GM12878 (cell line): ENCODE data around the gene TRIM7.

Source experiments
- EED ChIP-seq: sonication (generic); IDR thresholded peaks from 2 replicates; pipeline ENCODE4 v1.6.1; 2016; ENCODE audit warnings: antibody characterized with exemption, low read depth
- EGR1 ChIP-seq, 2 experiments: IDR thresholded peaks; 1 replicate in 1 of 2; 2 replicates in 1 of 2; pipeline ENCODE4 v1.6.1; 2011 to 2012; ENCODE audit warnings: low read depth in 2 of 2, low read length in 2 of 2, borderline replicate concordance in 1 of 2, mild to moderate bottlenecking in 1 of 2, moderate library complexity in 1 of 2
- EP300 ChIP-seq, 2 experiments: fragments of 150-350 bp in 1 of 2; IDR thresholded peaks; 2 replicates each; pipeline ENCODE4 v1.6.1; 2011 to 2012; ENCODE audit warnings: low read depth in 2 of 2, low read length in 2 of 2, borderline replicate concordance in 1 of 2, improper control_type of control experiment in 1 of 2, inconsistent platforms in 1 of 2; ENCODE audit not compliant: control insufficient read depth in 1 of 2
- JUNB ChIP-seq: IDR thresholded peaks from 2 replicates; pipeline ENCODE4 v1.6.1; 2016; ENCODE audit warnings: antibody characterized with exemption, mild to moderate bottlenecking
- NR2C1 ChIP-seq: fragments of 450-650 bp; IDR thresholded peaks from 2 replicates; pipeline ENCODE4 v1.6.1; 2017; ENCODE audit warnings: antibody characterized with exemption, mild to moderate bottlenecking, moderate library complexity
- PAX5 ChIP-seq: IDR thresholded peaks from 2 replicates; pipeline ENCODE4 v1.6.1; 2011; ENCODE audit warnings: low read depth, low read length, borderline replicate concordance
- POLR2A ChIP-seq: IDR thresholded peaks from 2 replicates; pipeline ENCODE4 v1.6.1; 2011; ENCODE audit warnings: low read depth, mild to moderate bottlenecking, low read length
- SIN3A ChIP-seq: IDR thresholded peaks from 2 replicates; pipeline ENCODE4 v1.6.1; 2012; ENCODE audit warnings: low read depth, low read length, improper control_type of control experiment
- SMAD1 ChIP-seq: fragments of 450-650 bp; IDR thresholded peaks from 2 replicates; pipeline ENCODE4 v1.6.1; 2018; ENCODE audit warnings: mild to moderate bottlenecking, low read depth; ENCODE audit not compliant: partially characterized antibody
- TF ChIP-seq, protein P1 (sequence below): fragments of 450-650 bp; formaldehyde crosslinking; IDR thresholded peaks from 2 replicates; pipeline ENCODE4 v1.5.0; 2022; ENCODE audit warnings: mild to moderate bottlenecking, missing genetic modification characterization
- TF ChIP-seq, protein P2 (sequence below), 3 experiments: IDR thresholded peaks in 2 of 3; conservative IDR thresholded peaks in 1 of 3; 2 replicates each; pipeline ENCODE4 v1.5.1; 2011; ENCODE audit warnings: low read depth in 3 of 3, low read length in 3 of 3, mild to moderate bottlenecking in 3 of 3, control low read depth in 2 of 3, moderate library complexity in 2 of 3, inconsistent platforms in 1 of 3, mixed read lengths in 1 of 3; ENCODE audit not compliant: control insufficient read depth in 2 of 3, insufficient read depth in 1 of 3; ENCODE audit errors: extremely low read depth in 1 of 3
- TF ChIP-seq, protein P3 (sequence below): fragments of 450-650 bp; IDR thresholded peaks from 2 replicates; pipeline ENCODE4 v1.6.1; 2017; ENCODE audit warnings: mild to moderate bottlenecking

DNA sequence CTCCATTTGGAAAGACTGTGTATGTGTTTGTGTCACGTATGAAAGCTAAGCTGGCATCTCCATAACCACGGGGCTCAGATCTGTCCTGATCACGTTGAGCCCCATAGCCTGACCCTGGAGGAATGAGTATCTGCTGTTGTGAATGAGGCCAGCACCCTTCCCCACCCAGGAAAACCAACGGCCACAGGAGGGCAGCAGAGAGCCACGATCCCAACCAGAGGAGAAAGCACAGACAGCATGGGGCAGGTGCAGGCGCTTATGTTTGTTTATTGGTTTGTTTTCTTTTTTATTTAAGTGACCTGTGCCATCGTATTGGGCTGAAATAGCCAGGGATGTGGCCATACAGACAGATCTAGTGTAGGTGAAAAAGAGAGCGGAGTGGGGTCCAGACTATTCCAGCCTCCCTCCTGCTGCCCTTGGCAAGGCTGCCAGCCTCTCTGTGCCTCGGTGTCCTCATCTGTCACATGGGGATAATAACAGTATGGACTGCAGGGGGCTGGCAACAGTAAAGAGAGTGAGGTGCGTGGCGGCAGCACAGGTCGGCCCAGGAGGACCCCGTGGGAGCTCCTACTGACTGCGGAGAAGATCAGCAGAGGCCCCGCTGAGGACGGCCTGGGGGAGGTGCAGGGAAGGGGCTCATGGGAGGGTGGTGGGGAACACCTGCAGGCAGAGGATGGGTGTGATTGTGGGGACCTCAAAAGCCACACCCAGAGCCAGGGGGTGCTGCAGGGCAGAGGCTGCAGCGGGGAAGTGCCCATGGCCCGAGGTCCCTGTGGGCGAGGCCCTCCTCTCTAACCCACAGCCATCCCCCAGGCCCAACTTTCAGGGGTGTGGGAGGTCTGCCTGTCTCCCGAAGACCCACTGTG, 45.5 kb downstream of the TRIM7 start:
- TF ChIP-seq, protein P1, sequence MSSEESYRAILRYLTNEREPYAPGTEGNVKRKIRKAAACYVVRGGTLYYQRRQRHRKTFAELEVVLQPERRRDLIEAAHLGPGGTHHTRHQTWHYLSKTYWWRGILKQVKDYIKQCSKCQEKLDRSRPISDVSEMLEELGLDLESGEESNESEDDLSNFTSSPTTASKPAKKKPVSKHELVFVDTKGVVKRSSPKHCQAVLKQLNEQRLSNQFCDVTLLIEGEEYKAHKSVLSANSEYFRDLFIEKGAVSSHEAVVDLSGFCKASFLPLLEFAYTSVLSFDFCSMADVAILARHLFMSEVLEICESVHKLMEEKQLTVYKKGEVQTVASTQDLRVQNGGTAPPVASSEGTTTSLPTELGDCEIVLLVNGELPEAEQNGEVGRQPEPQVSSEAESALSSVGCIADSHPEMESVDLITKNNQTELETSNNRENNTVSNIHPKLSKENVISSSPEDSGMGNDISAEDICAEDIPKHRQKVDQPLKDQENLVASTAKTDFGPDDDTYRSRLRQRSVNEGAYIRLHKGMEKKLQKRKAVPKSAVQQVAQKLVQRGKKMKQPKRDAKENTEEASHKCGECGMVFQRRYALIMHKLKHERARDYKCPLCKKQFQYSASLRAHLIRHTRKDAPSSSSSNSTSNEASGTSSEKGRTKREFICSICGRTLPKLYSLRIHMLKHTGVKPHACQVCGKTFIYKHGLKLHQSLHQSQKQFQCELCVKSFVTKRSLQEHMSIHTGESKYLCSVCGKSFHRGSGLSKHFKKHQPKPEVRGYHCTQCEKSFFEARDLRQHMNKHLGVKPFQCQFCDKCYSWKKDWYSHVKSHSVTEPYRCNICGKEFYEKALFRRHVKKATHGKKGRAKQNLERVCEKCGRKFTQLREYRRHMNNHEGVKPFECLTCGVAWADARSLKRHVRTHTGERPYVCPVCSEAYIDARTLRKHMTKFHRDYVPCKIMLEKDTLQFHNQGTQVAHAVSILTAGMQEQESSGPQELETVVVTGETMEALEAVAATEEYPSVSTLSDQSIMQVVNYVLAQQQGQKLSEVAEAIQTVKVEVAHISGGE (CRISPR knock-in tag), result no peak
- TF ChIP-seq EGR1 (IDR thresholded peaks at IDR 0.05; ENCODE audit: borderline replicate concordance in 1 of 2, low read depth in 2 of 2, low read length in 2 of 2) (no peak), EED (no peak), POLR2A (no peak), JUNB (no peak), NR2C1 (no peak), PAX5 (no peak), EP300 (IDR thresholded peaks at IDR 0.05; ENCODE audit: borderline replicate concordance in 1 of 2, control insufficient read depth in 1 of 2, low read depth in 2 of 2, low read length in 2 of 2) (no peak), SMAD1 (no peak), SIN3A (0 out of 2 replicates have a peak, but pooled peaks have one; percentile 23)
- TF ChIP-seq, protein P2, sequence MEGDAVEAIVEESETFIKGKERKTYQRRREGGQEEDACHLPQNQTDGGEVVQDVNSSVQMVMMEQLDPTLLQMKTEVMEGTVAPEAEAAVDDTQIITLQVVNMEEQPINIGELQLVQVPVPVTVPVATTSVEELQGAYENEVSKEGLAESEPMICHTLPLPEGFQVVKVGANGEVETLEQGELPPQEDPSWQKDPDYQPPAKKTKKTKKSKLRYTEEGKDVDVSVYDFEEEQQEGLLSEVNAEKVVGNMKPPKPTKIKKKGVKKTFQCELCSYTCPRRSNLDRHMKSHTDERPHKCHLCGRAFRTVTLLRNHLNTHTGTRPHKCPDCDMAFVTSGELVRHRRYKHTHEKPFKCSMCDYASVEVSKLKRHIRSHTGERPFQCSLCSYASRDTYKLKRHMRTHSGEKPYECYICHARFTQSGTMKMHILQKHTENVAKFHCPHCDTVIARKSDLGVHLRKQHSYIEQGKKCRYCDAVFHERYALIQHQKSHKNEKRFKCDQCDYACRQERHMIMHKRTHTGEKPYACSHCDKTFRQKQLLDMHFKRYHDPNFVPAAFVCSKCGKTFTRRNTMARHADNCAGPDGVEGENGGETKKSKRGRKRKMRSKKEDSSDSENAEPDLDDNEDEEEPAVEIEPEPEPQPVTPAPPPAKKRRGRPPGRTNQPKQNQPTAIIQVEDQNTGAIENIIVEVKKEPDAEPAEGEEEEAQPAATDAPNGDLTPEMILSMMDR (IDR thresholded peaks at IDR 0.05 in 2 of 3, conservative IDR thresholded peaks at IDR 0.05 in 1 of 3; ENCODE audit: control insufficient read depth in 2 of 3, extremely low read depth in 1 of 3, insufficient read depth in 1 of 3, low read depth in 3 of 3, low read length in 3 of 3), result peak; percentile 86 to 97 (median 88)
- TF ChIP-seq, protein P3, sequence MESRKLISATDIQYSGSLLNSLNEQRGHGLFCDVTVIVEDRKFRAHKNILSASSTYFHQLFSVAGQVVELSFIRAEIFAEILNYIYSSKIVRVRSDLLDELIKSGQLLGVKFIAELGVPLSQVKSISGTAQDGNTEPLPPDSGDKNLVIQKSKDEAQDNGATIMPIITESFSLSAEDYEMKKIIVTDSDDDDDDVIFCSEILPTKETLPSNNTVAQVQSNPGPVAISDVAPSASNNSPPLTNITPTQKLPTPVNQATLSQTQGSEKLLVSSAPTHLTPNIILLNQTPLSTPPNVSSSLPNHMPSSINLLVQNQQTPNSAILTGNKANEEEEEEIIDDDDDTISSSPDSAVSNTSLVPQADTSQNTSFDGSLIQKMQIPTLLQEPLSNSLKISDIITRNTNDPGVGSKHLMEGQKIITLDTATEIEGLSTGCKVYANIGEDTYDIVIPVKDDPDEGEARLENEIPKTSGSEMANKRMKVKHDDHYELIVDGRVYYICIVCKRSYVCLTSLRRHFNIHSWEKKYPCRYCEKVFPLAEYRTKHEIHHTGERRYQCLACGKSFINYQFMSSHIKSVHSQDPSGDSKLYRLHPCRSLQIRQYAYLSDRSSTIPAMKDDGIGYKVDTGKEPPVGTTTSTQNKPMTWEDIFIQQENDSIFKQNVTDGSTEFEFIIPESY, result no peak
